ENCODE data around the gene D2HGDH. TPM values are rescaled to one million over a fixed set of nuclear protein-coding genes. Genes with fewer than 3 reads are reported as not detected.
"Not testable (repeated sequence)": the region's sequence is repeated elsewhere in the genome, so short reads cannot be mapped to it uniquely, and the experiment has no call there.

D2HGDH gene
- total RNA-seq, 1 donor from 2014 or later: 13.9 TPM

GRCh38 chr2:241739177-241739576, 4.7 kb downstream of the D2HGDH start:
- TF ChIP-seq CTCF (conservative IDR thresholded peaks at IDR 0.05; ENCODE audit: low read depth, low read length): no peak

GRCh38 chr2:241739651-241740050, 5.2 kb downstream of the D2HGDH start:
- no peak overlapping the region for H3K4me3 ChIP-seq (ENCODE audit: low read depth, low read length)
- no peak for DNase-seq (ENCODE audit: low read depth)
- no peak for TF ChIP-seq CTCF (conservative IDR thresholded peaks at IDR 0.05; ENCODE audit: low read depth, low read length)

More at GRCh38 chr2:241739177-241739576, 4.7 kb downstream of the D2HGDH start:
- DNase-seq (ENCODE audit: low read depth): no peak
- H3K4me3 ChIP-seq (ENCODE audit: low read depth, low read length): no peak overlapping the region

GRCh38 chr2:241741016-241741415, 6.6 kb downstream of the D2HGDH start:
- no peak for DNase-seq (ENCODE audit: low read depth)
- H3K4me3 ChIP-seq (ENCODE audit: low read depth, low read length): no peak overlapping the region
- no peak for TF ChIP-seq CTCF (conservative IDR thresholded peaks at IDR 0.05; ENCODE audit: low read depth, low read length)

GRCh38 chr2:241742320-241742939, 8.0 kb downstream of the D2HGDH start:
- DNase-seq (ENCODE audit: low read depth): no peak
- H3K4me3 ChIP-seq (ENCODE audit: low read depth, low read length): no peak overlapping the region
- no peak for TF ChIP-seq CTCF (conservative IDR thresholded peaks at IDR 0.05; ENCODE audit: low read depth, low read length)

- not testable (repeated sequence) for H3K4me3 ChIP-seq (ENCODE audit: low read depth, low read length); DNase-seq (ENCODE audit: low read depth)
Measured at GRCh38 chr2:241743008-241743407, 8.6 kb downstream of the D2HGDH start.

- no peak for TF ChIP-seq CTCF (conservative IDR thresholded peaks at IDR 0.05; ENCODE audit: low read depth, low read length)
- DNase-seq (ENCODE audit: low read depth): no peak
- no peak overlapping the region for H3K4me3 ChIP-seq (ENCODE audit: low read depth, low read length)
Measured at GRCh38 chr2:241743620-241744019, 9.2 kb downstream of the D2HGDH start.

- DNase-seq (ENCODE audit: low read depth): no peak
- no peak overlapping the region for H3K4me3 ChIP-seq (ENCODE audit: low read depth, low read length)
- no peak for TF ChIP-seq CTCF (conservative IDR thresholded peaks at IDR 0.05; ENCODE audit: low read depth, low read length)
Measured at GRCh38 chr2:241744028-241744754, 9.8 kb downstream of the D2HGDH start.
